Keratinocyte (primary cell): ENCODE data around the gene PPEF1. TPM values are rescaled to one million over a fixed set of nuclear protein-coding genes. Genes with fewer than 3 reads are reported as not detected.

Experiments used
- DNase-seq: peaks from one replicate; pipeline ENCODE4 v3.0.0-alpha.2; 2011; ENCODE audit warnings: low read depth, missing footprints, low spot score
- FAIRE-seq: peaks from 2 replicates; lab custom pipeline; 2011; peaks lifted over from hg19 to GRCh38; lab: Jason Lieb, UNC
- H2AFZ ChIP-seq: 2 replicates; pipeline ENCODE4 v1.6.0; 2012; ENCODE audit warnings: low read length, control low read depth, inconsistent platforms; ENCODE audit not compliant: control insufficient read depth
- H3K27ac ChIP-seq: 2 replicates; pipeline ENCODE4 v1.5.1; 2011; ENCODE audit warnings: low read length; ENCODE audit not compliant: control insufficient read depth, insufficient read depth
- H3K27me3 ChIP-seq: 3 replicates; pipeline ENCODE4 v1.6.0; 2011; ENCODE audit warnings: low read length; ENCODE audit not compliant: control insufficient read depth, insufficient read depth; ENCODE audit errors: extremely low read depth
- H3K36me3 ChIP-seq, 2 experiments: 2 replicates in 1 of 2; 3 replicates in 1 of 2; pipeline ENCODE4 v1.5.1; 2011; ENCODE audit warnings: low read length in 2 of 2, mild to moderate bottlenecking in 1 of 2; ENCODE audit not compliant: control insufficient read depth in 2 of 2, insufficient read depth in 2 of 2; ENCODE audit errors: extremely low read depth in 1 of 2
- H3K4me1 ChIP-seq: 3 replicates; pipeline ENCODE4 v1.5.1; 2011; ENCODE audit warnings: low read length; ENCODE audit not compliant: control insufficient read depth, insufficient read depth; ENCODE audit errors: extremely low read depth
- H3K4me2 ChIP-seq: 3 replicates; pipeline ENCODE4 v1.6.0; 2011; ENCODE audit warnings: low read depth, low read length; ENCODE audit not compliant: control insufficient read depth, insufficient read depth; ENCODE audit errors: extremely low read depth
- H3K4me3 ChIP-seq, 3 experiments: fragments of 200-600 bp in 1 of 3; sonication (generic) in 1 of 3; 2 replicates in 2 of 3; 3 replicates in 1 of 3; pipeline ENCODE4 v1.5.1; 2011 to 2016; ENCODE audit warnings: low read length in 3 of 3, mild to moderate bottlenecking in 3 of 3, control low read depth in 2 of 3, inconsistent platforms in 1 of 3, low read depth in 1 of 3, mixed read lengths in 1 of 3, mixed run types in 1 of 3, moderate library complexity in 1 of 3; ENCODE audit not compliant: control insufficient read depth in 2 of 3, insufficient read depth in 2 of 3; ENCODE audit errors: extremely low read depth in 1 of 3
- H3K79me2 ChIP-seq: 2 replicates; pipeline ENCODE4 v1.6.0; 2012; ENCODE audit warnings: low read length; ENCODE audit not compliant: control insufficient read depth, insufficient read depth
- H3K9ac ChIP-seq: 3 replicates; pipeline ENCODE4 v1.6.0; 2011; ENCODE audit warnings: low read length; ENCODE audit not compliant: control insufficient read depth, insufficient read depth; ENCODE audit errors: extremely low read depth
- H3K9me1 ChIP-seq: 3 replicates; pipeline ENCODE4 v1.6.0; 2011; ENCODE audit warnings: low read length; ENCODE audit not compliant: control insufficient read depth, insufficient read depth; ENCODE audit errors: extremely low read depth
- H3K9me3 ChIP-seq: 2 replicates; pipeline ENCODE4 v1.5.1; 2012; ENCODE audit warnings: low read depth, low read length; ENCODE audit not compliant: control insufficient read depth
- H4K20me1 ChIP-seq: 3 replicates; pipeline ENCODE4 v1.6.0; 2011; ENCODE audit warnings: low read length; ENCODE audit not compliant: control insufficient read depth, insufficient read depth; ENCODE audit errors: extremely low read depth
- EZH2 ChIP-seq: IDR thresholded peaks from one replicate; pipeline ENCODE4 v1.6.1; 2012; ENCODE audit warnings: inconsistent platforms, mild to moderate bottlenecking, low read length, moderate library complexity
- dilution Hi-C: fragments of 300-500 bp; cut with MboI; formaldehyde crosslinking; loops from one replicate; pipeline ENCODE4 v1.7.0; 2020; ENCODE audit warnings: low sequenced_read_pairs; ENCODE audit not compliant: extremely low pct_ligation_motif_present
- polyA plus RNA-seq, 5 experiments: library from polyadenylated mRNA; depleted of rRNA in 3 of 5; stranded (reverse) in 3 of 5; stranded (forward) in 1 of 5; unstranded in 1 of 5; fragments of >200 nt; gene quantifications; 1 replicate in 1 of 5; 2 replicates in 3 of 5; 3 replicates in 1 of 5; pipeline versions ENCODE4 v1.2.1 to v1.2.3, GENCODE V29; 2011 to 2012; ENCODE audit warnings: missing spikeins in 2 of 5, low read depth in 1 of 5, low replicate concordance in 1 of 5
- TF ChIP-seq, protein P1 (sequence below), 3 experiments: IDR thresholded peaks in 1 of 3; conservative IDR thresholded peaks in 1 of 3; optimal IDR thresholded peaks in 1 of 3; 2 replicates in 2 of 3; 3 replicates in 1 of 3; pipeline versions ENCODE3 to v1.5.1; 2011; ENCODE audit warnings: low read length in 3 of 3, mild to moderate bottlenecking in 3 of 3, moderate library complexity in 2 of 3, control low read depth in 1 of 3, inconsistent platforms in 1 of 3; ENCODE audit not compliant: insufficient read depth in 2 of 3; ENCODE audit errors: extremely low read depth in 1 of 3

Gene PPEF1
- polyA plus RNA-seq, 1 donor (not counting 4 experiments of a cell fraction or from before 2014, with no cell fraction given), result not detected

DNA sequence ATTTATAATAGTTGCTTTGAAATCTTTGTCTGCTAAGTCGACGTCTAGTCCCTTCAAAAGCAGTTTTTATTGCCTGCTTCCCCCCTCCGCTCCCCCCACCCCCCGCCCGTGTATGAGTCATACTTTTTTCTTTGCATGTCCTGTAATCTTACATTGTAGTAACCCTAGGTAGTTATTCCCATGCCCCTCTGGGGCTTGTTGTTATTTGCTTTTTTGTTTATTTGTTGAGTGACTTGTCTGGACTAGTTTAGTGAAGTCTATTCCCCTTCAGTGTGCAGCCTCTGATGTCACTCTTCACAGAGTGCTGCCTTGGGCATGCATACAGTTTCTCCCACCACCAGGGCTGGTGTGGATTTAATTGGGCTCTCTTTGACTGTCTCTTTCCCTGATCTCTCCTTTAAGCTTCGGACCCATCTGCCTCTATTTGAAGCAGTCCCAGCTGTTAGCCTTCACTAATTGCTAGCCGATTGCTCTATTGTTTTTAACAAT, 86.2 kb downstream of the PPEF1 start:
- H3K4me2 ChIP-seq, result no peak overlapping the region

DNA sequence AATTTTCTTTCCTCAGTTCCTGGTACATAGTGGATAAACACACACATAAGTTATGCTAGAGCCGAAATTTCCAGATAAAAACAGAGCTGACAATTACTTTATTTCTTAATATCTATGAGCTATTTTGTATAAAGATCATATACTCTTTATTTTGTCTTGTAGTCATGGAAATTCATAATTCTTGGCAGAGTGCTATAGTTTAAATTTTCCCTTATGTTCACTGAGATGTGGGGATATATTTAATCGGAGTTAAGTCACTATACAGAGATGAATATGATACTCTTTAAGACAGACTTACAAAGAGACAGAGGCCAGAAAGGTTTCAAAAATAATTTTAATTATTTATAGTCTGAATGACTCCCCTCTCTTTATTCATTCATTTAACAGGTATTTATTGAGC, 89.7 kb downstream of the PPEF1 start:
- Histone ChIP-seq H3K27me3 (no peaks in the 10 kb centered on the region), H3K9me3 (no peaks in the 10 kb centered on the region), H2AFZ (no peak overlapping the region), H3K4me1 (no peaks in the 10 kb centered on the region), H3K4me2 (no peak overlapping the region), H4K20me1 (no peaks in the 10 kb centered on the region), H3K4me3 (no peak overlapping the region), H3K9me1 (no peaks in the 10 kb centered on the region), H3K9ac (no peak overlapping the region), H3K27ac (no peak overlapping the region), H3K79me2 (no peaks in the 10 kb centered on the region), H3K36me3 (no peaks in the 10 kb centered on the region)
- no peak for FAIRE-seq
- no peak for DNase-seq
- dilution Hi-C loops, result no loop called here
- TF ChIP-seq, protein P1, sequence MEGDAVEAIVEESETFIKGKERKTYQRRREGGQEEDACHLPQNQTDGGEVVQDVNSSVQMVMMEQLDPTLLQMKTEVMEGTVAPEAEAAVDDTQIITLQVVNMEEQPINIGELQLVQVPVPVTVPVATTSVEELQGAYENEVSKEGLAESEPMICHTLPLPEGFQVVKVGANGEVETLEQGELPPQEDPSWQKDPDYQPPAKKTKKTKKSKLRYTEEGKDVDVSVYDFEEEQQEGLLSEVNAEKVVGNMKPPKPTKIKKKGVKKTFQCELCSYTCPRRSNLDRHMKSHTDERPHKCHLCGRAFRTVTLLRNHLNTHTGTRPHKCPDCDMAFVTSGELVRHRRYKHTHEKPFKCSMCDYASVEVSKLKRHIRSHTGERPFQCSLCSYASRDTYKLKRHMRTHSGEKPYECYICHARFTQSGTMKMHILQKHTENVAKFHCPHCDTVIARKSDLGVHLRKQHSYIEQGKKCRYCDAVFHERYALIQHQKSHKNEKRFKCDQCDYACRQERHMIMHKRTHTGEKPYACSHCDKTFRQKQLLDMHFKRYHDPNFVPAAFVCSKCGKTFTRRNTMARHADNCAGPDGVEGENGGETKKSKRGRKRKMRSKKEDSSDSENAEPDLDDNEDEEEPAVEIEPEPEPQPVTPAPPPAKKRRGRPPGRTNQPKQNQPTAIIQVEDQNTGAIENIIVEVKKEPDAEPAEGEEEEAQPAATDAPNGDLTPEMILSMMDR (optimal IDR thresholded peaks at IDR 0.05 in 1 of 3, IDR thresholded peaks at IDR 0.05 in 1 of 3, conservative IDR thresholded peaks at IDR 0.05 in 1 of 3; ENCODE audit: extremely low read depth in 1 of 3, insufficient read depth in 2 of 3, low read length in 3 of 3), result no peak
- no peak for TF ChIP-seq EZH2

More for the DNA sequence above, 86.2 kb downstream of the PPEF1 start:
- Histone ChIP-seq H3K4me3 (no peak overlapping the region), H3K79me2 (no peaks in the 10 kb centered on the region), H3K9me1 (no peaks in the 10 kb centered on the region), H3K27ac (no peak overlapping the region), H3K4me1 (no peaks in the 10 kb centered on the region), H3K9ac (no peak overlapping the region), H3K9me3 (no peaks in the 10 kb centered on the region), H4K20me1 (no peaks in the 10 kb centered on the region), H3K27me3 (no peaks in the 10 kb centered on the region), H2AFZ (no peak overlapping the region), H3K36me3 (no peaks in the 10 kb centered on the region)
- FAIRE-seq (no peak), DNase-seq (no peak)
- dilution Hi-C loops, result no loop called here
- TF ChIP-seq, protein P1 (optimal IDR thresholded peaks at IDR 0.05 in 1 of 3, IDR thresholded peaks at IDR 0.05 in 1 of 3, conservative IDR thresholded peaks at IDR 0.05 in 1 of 3; ENCODE audit: extremely low read depth in 1 of 3, insufficient read depth in 2 of 3, low read length in 3 of 3), result no peak
- no peak for TF ChIP-seq EZH2
